ENCODE measurements around the gene ADGRE1.

ADGRE1 gene

DNA sequence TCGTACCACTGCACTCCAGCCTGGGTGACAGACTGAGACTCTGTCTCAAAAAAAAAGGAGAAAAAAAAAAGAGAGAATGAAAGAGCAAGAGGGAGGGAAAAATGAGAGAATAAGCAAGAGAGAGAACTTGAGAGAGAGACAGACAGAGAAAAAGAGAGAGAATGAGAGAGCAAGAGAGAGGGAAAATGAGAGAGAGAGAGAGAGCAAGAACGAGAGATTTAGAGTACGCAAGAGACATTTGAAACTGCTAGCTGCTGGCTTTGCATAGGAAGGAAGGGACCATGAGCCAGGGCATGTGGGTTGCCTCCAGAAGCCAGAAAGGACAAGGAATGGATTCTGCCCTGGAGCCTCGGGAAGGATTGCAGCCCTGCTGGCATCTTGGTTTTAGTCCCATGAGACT, 9.6 kb upstream of the ADGRE1 start:
- no peak for DNase-seq (ENCODE audit: low read depth in 2 of 2)

DNA sequence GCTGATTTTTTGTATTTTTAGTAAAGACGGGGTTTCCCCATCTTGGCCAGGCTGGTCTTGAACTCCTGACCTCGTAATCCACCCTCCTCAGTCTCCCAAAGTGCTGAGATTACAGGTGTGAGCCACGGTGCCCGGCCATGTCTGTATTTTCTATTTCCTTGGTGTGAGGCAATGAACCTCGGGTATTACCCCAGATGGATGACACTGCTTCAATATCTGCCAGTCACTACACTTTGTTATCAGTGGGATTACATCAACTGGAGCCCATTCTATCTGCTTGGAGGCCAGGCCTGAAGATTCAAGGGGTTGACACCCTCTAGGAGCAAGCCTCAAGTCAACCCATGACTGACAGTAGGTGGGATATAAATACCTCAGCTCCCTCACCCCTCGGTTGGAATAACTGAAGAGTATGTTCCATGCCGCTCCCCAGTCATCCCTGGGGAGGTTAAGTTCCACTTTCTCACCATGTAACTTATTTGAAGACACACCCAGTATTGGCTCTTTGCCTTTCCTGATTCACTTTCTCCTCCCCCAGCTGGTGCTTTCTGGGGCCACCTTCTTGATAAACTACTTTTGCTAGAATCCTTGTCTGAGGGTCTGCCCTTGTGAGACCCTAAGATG, 992 bp upstream of the ADGRE1 start:
- no peak for DNase-seq (ENCODE audit: low read depth in 2 of 2)

DNA sequence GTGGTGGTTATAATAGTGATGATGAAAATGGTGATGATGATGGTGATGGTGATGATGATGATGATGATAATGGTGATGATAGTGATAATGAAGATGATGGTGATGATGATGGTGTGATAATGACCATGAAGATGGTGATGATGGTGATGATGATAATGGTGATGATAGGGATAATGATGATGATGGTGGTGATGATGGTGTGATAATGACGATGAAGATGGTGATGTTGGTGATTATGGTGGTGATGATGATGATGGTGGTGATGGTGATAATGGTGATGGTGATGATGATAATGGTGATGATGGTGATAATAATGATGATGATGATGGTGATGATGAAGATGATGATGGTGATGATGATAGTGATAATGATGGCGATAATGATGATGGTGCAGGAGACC, 1.6 kb downstream of the ADGRE1 start:
- DNase-seq (ENCODE audit: low read depth in 2 of 2), result no peak

DNA sequence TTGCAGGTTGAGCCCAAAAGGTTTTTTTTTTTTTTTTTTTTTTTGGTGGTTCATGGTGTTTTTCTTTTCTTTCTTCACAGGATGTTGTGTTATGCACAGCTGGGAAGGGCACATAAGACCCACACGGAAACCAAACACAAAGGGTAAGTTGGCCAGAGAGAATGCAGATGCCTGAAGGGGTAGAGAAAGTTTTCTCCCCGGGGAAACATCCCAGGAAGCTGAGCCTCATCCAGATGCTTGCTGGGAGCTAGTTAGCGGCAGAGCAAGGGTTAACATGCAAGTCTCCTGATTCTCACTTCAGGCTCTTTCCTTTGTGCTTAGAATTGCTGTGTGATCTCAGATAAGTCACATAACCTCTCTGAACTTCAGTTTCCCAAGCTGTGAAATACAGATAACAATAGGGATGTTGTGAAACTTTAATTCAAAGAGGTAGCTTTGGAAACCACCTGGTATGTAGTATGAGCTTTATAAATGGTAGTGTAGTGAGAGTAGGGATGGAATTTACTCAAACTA, 3.1 kb downstream of the ADGRE1 start:
- no peak for DNase-seq (ENCODE audit: low read depth in 2 of 2)

DNA sequence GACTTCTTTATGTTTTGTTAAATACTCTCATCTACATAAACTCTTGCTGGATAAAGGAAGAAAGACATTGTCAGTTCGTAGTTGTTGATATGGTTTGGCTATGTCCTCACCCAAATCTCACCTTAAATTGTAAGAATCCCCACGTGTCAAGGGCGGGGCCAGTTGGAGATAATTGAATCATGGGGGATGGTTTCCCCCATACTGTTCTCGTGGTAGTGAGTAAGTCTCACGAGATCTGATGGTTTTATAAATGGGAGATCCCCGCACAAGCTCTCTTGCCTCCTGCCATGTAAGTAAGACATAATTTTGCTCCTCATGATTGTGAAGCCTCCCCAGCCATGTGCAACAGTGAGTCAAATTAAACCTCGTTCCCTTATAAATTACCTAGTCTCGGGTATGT, 3.6 kb downstream of the ADGRE1 start:
- no peak for DNase-seq (ENCODE audit: low read depth in 2 of 2)

DNA sequence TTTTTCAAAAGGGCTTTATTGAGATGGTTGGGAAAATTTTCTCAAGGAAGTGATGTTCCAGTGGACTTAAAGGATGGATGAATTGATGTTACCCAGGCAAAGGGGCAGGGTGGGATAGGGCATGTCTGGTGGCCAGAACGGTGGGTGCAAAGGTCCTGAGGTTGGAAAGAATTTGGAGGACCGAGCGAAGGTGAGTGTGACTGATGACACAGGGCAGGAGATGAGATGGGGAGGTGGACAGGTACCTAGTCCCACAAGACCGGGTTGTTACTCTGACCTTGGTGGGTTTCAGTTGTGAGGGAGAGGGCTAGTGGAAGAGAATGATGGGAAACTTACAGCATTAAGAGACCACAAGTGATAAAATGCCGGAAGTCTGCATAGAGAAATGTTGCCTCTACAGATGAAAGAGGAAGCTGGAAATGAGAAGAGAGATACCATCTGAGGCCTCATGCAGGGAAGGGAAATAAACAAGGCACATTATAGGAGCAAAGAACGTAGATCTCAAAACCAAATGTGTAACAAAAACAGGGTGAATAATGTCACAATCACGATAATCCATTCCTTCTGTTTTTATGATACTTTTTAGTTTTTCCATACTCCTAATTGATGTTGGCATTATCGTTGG, 4.5 kb downstream of the ADGRE1 start:
- DNase-seq (ENCODE audit: low read depth in 2 of 2), result no peak

DNA sequence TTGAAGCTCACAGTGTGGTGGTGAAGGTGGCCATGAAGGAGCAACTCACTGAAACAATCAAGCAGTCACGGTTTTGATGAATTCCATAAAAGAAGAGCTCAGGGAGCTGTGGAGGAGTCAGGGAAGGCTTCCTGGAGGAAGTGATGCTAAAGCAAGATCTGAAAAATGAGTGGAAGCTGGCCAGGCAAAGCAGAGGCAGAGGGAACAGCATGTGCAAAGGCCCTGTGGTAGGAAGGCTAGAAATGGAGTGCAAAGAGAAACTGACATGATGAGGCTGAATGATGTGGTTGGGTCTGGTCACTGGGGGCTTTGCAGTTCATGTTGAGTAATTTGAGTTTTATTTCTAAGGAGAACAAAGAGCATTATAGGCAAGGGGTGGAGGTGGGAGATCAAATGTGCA, 6.9 kb downstream of the ADGRE1 start:
- DNase-seq (ENCODE audit: low read depth in 2 of 2), result no peak

DNA sequence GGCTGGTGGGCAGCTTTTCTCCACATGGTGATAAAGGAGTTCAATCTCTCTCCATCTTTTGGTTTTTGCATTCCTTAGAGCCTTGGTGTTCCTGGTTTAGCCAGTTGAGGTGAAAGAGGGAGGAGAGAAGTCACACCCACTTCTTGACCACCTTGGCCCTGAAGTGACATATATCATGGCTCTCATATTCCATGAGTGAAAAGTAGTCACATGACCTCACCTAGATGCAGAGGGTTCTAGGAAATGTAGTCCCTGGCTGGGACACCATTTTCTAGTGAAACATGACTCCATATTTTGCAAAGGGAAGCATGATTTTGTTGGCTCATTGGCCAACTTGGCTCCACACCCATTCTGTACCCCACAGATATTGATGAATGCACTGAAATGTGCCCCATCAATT, 16.1 kb downstream of the ADGRE1 start:
- no peak for DNase-seq (ENCODE audit: low read depth in 2 of 2)

DNA sequence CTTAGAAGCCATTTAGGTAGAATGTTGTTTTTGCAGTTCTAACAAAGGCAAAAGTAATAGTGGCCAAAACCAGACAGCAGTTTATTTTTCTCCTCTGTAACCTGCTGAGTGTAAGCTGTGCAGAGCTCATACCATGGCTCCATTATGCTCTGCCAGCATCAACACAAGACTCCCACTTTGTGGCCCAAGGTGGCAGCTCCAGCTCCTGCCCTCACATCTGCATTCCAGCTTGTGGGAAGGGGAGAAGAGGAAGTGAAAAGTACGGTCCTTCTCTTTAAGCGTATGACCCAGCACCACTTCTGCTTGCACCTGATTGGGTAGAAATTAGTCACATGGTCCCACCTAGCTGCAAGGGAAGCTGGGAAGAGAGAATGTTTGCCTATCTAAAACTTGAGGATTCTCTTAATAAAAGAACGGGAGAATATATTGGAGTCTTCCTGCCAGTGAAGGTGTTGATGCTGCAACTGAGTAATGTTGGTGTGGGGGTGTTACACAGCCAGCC, 19.2 kb downstream of the ADGRE1 start:
- no peak for DNase-seq (ENCODE audit: low read depth in 2 of 2)

DNA sequence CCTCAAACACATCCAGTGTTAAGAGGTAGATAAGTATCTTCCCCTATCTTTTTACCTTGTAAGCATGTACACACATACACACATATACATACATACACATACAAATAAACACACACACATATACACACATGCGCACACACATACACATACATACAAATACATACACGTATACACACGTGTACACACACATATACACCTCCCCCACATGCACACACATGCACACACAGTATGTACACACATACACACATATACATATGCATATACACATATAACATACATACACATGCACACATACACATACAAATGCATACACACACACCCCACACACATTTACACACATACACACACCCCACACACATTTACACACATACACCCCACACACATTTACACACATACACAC, 24.1 kb downstream of the ADGRE1 start:
- DNase-seq (ENCODE audit: low read depth in 2 of 2), result no peak

DNA sequence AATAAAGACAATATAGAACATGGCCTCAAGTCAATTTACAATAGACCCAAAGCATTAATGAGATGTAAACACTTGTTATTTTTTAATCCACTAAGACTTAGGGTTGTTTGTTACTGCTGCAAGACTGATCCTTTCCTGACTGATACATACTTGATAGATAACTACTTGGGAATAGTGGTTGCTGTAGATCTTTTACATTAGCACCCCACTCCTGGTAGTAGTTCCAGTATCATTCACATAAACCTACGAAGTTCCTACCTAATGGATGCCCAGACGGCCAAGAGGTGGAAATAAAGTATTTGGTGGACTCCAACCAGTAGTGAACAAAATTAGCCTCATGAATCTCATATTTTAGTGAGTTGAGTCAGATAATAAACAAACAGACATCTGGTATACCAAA, 26.9 kb downstream of the ADGRE1 start:
- no peak for DNase-seq (ENCODE audit: low read depth in 2 of 2)

DNA sequence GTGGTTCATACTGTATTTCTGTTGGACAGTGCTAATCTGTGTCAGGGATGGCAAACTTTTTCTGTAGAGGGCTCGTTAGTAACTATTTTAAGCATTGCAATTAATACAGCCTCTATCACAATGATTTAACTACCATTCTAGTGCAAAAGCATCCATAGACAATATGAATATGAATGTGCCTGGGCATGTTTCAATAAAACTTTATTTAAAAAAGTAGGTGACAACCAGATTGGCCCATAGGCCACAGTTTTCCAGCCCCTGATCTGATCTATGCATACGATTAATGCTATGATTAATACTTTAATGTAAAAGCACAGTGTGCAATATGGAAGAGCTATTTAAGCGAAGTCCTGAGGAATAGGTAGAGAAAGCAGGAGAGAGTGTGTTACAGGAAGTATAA, 29.6 kb downstream of the ADGRE1 start:
- DNase-seq (ENCODE audit: low read depth in 2 of 2), result no peak

DNA sequence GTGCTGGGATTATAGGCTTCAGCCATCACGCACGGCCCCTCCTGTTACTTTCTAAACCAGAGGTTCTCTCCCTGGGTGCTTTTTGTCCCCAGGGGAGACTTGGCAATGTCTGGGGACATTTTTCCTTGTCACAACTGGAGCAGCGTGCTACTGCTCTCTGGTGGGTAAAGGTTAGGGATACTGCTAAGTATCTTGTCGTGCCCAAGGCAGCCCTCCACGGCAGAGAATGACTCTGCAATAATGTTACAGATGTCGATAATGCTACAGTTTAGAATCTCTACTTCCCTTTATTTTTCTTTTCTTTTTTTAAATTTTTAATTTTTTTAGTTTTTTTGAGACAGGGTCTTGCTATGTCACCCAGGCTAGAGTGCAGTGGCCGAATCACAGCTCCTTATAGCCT, 38.0 kb downstream of the ADGRE1 start:
- DNase-seq (ENCODE audit: low read depth in 2 of 2), result no peak

DNA sequence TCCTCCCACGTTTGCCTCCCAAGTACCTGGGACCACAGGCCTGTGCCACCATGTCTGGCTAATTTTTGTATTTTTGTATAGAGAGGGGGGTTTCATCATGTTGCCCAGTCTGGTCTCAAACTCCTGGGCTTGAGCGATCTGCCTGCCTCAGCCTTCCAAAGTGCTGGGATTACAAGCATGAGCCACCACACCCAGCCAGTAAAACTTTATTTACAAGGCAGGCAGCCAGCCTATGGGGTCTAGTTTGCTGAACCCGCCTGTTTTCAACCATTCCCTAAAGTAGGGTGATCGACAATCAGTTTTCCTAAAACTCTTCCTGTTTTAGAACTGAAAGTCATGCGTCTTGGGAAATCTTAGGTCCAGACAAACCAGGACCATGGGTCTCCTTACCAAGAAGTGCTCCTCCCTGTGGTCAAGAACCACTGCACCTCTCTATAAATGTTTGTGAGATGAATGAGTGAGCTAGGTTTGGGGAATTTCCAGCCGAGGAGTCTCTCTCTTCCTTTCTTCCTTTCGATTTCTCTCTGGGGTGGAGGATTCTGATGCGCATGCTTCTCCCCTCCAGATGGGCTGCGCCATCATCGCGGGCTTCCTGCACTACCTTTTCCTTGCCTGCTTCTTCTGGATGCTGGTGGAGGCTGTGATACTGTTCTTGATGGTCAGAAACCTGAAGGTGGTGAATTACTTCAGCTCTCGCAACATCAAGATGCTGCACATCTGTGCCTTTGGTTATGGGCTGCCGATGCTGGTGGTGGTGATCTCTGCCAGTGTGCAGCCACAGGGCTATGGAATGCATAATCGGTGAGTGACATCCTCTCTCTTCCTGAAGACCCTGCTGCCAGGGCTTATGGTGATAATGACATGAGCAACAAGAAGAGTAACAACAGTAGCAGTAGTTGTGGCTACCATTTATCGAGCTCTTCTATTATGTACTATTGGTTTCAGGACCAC, 38.7 kb downstream of the ADGRE1 start:
- no peak for DNase-seq (ENCODE audit: low read depth in 2 of 2)

DNA sequence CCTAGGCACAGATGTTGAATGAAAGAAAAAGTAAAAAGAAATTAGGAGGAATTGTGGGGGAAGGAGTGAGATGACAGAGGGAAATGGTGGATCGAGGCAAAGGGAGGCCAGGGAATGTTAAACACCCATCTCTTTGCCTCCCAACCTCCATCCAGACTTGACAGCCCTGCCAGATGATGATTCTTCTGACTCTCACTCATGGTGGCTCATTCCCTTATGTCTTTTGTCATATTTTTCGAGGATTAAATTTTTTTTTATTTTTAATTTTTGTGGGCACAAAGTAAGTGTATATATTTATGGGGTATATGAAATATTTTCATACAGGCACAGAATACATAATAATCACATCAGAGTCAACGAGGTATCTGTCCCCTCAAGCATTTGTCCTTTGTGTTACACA, 42.8 kb downstream of the ADGRE1 start:
- DNase-seq (ENCODE audit: low read depth in 2 of 2), result no peak

DNA sequence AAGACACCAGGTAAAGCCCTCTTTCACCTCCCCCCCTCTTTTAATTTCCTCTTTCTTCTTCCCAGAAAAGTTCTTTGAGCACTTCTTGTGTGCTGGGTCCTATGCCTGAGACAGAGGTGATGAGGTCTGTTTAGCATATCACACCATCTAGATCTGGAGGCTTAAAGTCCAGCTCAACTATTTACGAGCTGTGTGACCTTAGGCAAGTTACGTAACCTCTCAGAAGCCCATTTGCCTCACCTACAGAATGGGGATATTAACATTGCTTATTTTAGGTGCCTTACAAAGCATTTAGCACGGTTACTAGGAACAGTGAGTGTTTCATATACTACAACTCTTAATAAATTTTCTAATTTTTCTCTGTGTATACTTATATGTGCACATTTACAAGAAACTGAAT, 47.7 kb downstream of the ADGRE1 start:
- DNase-seq (ENCODE audit: low read depth in 2 of 2), result no peak

DNA sequence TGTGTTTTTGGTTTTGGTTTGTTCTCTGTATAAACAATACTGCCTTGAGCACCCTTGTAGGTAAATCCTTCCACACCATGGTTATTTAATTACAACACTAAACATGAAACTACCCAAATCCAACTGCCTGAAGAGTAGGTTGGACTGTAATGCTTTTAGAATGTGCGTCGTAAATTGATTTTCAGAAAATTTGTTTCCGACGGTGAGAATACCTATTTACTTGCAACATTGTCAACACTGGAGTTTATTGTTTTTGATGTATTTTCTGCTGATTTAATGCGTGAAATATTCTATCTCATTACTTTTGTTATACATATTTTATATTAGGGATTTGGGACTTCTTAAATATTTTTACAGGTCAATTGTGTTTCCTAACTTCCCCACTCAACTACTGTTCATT, 48.2 kb downstream of the ADGRE1 start:
- no peak for DNase-seq (ENCODE audit: low read depth in 2 of 2)

DNA sequence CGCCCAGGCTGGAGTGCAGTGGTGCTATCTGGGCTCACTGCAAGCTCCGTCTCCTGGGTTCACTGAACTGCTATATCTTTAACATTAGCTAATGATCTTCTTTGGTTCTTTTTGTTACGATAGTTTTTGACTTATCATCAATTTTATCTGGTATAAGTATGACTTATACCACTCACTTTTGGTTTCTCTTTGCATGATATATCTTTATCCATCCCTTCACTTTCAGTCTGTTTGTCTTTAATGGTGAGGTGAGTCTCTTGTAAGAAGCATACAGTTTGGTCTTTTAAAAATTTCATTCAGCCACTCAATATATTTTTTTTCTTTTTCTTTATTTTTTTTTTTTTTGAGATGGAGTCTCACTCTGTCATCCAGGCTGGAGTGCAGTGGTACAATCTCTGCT, 58.4 kb downstream of the ADGRE1 start:
- DNase-seq (ENCODE audit: low read depth in 2 of 2), result no peak

DNA sequence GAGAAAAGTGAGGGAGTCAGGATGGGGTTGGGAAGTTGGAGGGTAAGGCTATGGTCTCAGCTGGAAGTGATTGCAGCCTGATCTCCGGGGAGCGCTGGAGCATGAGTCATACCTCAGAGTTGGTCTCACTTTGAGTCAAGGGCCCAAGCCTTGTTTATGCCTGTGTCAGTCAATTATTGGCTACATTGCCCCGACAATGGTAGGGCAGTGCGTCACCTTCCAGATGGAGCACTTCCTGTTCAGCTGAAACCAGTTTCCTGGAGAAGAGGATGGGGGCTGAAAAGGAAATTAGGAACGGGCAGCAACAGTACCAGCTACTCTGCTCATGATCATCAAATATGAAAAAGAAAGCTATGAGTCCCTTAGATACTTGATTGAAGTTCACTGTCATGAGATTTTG, 60.4 kb downstream of the ADGRE1 start:
- DNase-seq (ENCODE audit: low read depth in 2 of 2), result peak in 1 of 2 donors; percentile 7

DNA sequence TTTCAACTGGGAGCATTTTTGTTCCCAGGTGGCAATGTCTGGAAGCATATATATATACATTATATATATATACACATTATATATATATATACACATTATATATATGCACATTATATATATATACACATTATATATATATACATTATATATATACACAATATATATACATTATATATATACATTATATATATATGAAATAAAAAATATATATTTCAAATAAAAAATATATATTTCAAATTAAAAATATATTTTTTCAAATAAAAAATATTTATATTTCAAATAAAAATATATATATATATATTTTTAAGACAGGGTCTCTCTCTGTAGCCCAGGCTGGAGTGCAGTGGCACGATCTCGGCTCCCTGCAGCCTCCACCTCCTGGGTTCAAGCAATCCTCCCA, 61.5 kb downstream of the ADGRE1 start:
- DNase-seq (ENCODE audit: low read depth in 2 of 2), result no peak

DNA sequence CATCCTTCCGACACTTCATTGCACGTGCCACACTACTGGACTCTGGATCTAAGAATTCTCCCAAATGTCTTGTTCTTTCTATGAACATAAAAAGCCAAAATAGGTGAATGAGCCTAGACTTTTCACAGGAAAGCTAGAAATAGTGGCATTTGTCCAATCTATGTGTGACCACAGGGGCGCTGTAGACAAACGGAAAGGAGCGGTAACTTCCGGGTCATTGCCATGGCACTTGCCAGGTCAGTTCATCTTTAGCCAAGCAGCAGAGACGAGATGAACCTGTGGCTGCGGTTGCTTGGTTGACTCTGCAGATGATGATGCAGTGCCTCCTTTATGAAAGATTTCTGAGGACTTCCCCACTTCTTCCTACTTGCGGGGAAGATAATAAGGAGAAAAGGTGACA, 65.6 kb downstream of the ADGRE1 start:
- no peak for DNase-seq (ENCODE audit: low read depth in 2 of 2)

DNA sequence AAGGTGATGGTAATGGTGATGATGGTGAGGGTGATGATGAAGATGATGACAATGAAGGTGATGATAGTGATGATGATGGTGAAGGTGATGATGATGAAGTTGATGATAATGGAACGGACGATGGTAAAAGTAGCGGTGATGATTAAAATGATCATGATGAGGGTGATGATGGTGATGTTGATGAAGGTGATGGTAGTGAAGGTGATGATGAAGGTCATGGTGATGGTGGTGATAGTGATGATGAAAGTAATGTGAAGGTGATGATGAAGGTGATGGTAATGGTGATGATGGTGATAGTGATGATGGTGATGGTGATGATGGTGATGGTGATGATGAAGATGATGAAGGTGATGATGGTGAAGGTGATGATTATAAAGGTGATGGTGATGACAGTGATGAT, 67.7 kb downstream of the ADGRE1 start:
- no peak for DNase-seq (ENCODE audit: low read depth in 2 of 2)

DNA sequence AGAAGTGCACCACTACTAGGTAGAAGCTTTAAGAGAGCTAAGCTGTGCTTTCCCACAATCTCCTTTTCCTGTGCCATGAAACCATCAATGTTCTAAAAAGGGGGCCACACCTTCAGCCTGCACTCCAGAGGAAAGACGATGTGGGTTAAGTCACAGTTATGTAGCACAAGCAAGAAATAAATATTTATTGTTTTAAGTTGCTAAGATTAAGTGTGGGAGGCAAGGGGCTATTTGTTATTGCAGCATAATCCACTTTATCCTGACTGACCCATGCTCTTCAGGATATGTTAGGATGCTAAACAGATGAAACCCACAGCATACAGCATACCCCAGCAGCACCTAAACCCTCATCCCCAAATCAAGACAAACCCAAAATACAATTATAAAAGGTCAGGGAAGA, 69.2 kb downstream of the ADGRE1 start:
- DNase-seq (ENCODE audit: low read depth in 2 of 2), result no peak
